ENCODE data around the gene HIVEP2.

HIVEP2 gene

GRCh38 chr6:142816486-142816885, 128.5 kb downstream of the HIVEP2 start:
- no peak for DNase-seq

DNA sequence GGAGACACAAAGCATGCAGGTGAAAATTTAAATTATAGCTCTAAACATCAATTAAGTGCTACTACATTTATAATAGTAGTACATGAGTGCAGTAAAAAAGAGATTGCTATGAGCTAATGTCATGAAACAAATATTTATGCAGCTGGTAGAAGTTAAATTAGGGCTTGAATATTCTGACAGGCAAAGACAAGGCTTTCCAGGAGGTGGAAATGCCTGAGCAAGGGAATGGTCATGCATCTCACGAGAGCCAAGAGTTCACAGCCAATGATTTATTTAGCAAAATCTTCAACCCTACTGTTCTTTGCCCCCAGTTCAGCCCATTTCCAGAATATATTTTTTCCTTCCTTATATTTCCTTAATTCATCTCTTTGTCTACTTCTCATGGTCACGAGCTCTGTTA, 128.9 kb downstream of the HIVEP2 start:
- DNase-seq: peak; percentile 87

DNA sequence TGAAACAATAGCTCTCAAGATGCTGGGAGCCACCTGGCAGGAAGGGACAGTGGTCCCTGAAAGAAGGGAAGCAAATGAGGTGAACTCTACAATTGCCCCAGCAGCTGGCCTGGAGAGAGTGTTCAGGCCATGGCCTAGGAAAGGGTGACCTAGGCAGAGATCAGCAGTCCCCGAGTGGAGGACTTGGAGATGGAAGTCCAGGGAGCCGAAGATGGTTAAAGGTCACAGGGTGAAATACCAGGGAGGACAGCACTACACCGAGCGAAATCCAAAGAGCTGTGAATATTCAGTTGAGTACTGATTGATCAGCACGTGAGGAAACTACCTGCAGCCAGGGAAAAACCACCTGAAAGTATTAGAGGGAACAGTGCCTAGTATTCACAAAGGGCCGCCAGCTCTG, 133.1 kb downstream of the HIVEP2 start:
- no peak for DNase-seq

- DNase-seq: peak; percentile 81
Measured at GRCh38 chr6:142810952-142811514, 133.9 kb downstream of the HIVEP2 start.

DNA sequence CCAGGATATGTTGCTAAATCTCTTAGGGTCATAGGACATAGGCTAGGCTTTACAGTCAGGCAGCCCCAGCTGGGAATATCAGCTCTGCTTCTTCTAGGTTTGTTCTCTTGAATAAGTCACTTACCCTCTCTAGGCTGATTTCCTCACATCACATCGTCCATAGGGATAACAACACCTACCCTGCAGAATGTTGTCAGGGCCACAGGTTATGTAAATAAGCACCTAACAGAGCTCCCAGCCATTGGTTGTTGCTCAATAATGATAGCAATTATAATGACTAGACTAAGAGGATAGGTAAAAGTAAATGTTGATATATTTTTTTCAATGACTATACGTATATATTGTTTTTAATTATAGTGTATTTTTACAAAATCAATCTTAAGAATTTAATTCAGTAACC, 135.0 kb downstream of the HIVEP2 start:
- no peak for DNase-seq

DNA sequence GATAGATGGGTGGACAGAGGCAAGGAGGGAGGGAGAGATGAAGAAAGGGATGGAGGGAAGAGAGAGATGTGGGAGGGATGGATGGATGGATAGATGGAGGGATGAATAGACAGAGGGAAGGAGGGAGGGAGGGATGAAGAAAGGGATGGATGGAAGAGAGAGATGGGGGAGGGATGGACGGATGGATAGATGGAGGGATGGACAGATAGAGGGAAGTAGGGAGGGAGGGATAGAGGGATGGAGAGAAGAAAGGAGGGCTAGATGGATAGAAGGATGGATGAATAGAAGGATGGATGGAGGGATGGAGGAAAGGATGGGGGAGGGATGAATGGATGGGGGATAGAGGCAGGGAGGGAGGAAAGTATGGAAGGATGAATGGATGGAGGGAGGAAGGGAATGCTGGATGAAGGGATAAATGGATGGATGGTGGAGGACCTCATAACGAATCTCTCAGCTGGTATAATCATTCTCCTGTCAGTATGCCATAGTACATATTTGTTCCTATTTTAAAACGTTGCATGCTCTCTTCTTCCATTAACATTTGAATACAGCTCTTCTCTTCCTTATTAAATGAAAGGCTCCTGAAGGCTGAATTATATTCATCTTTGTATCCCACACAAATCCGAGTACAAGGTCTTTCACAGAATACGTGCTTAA, 136.4 kb downstream of the HIVEP2 start:
- no peak for DNase-seq

DNA sequence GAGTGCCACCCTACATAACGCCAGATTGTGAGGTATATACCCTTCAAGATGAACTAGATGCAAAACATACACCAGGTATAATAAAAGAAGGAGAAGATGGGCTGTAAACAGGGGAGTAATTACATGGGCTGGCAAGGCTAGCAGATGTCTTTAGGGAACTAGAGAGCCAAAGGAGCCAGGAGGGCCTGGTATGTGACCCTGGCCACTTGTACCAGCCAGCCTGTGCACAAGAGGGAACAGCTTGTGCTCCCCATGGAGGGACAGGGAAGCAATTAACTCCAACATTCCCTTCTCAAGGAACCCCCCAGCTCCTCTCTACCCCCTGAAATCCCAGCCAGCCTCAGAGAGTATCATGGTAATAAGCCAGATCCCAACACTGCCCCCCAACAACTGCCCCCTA, 139.9 kb downstream of the HIVEP2 start:
- no peak for DNase-seq

DNA sequence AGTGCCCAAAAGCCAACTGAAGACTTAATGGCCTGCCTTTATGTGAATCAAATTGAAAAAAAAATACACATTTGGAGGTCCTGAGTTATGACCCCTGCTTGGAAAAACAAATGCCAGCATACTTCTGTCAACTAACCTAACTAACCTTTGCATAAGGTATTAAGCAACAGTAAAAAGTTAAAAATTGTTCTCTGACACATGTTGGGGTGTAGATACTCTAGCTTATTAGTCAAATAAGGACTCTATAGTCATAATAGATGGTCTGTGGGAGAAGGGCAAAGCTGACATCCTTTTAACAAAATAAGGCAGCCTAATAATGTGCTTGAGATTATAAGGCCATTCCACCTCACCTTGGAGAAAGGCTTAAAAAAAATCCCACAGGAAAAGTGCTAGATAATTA, 140.5 kb downstream of the HIVEP2 start:
- no peak for DNase-seq

DNA sequence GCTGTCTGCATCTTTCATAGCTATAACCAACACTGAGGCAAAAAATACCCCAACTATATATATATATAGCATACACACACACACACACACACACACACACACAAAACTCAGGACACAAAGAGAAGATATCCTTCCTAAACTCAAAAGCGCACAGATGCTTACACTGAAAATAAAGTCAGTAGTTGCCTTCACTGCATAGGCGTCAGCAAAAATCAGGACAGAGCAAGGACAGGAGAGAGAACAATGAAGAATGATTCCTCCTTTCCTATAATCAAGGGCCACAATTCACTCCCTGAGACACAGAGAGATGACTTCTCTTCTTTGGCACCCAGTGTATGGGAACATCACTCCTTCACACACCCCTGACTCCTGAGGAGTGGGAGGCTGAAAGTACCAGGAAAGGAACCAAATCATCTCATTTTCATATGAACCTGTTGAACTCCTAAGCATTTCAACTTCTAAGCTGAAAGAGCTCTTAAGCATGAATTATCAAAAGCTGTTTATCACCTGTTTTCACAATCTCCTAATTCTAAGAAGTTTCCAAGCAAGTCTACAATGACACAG, 141.4 kb downstream of the HIVEP2 start:
- no peak for DNase-seq

- DNase-seq: no peak
Measured at GRCh38 chr6:142803032-142803431, 141.9 kb downstream of the HIVEP2 start.

DNA sequence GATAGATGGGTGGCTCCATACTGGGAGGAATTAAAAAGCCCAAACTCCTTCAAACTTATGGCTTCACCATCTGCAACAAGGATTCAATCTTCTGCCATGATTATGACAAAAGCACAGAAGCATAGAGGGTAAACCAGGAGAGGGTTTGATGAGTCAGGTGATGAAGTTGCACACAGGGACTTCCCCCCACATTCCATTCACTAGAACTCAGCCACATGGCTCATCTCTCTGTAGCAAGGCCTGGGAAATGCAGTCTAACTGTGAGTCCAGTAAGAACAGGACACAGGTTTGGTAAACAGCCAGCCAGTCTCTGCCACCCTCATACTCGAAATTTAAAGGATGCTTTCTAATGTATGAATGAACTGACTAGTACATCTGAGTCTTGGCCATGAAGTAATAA, 142.9 kb downstream of the HIVEP2 start:
- DNase-seq: peak; percentile 97

DNA sequence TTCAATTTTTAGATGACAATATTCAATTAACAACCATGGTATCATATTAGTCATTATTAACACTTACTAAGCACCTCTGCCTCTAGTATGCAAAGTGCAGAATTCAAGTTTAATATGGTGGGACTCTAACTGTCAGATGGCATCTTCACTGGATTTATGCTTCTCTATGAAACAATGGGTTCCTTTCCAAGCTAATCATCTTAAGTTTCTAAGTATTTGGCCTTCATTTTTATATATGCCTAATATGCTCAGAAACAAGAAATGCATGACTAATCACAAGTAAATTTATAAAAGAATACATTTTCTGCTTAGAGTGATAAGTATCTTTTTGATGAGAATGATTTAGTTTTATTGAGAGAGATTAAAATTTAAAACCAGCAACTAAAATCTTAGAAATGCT, 144.7 kb downstream of the HIVEP2 start:
- no peak for DNase-seq

GRCh38 chr6:142799639-142800038, 145.3 kb downstream of the HIVEP2 start:
- DNase-seq: no peak

DNA sequence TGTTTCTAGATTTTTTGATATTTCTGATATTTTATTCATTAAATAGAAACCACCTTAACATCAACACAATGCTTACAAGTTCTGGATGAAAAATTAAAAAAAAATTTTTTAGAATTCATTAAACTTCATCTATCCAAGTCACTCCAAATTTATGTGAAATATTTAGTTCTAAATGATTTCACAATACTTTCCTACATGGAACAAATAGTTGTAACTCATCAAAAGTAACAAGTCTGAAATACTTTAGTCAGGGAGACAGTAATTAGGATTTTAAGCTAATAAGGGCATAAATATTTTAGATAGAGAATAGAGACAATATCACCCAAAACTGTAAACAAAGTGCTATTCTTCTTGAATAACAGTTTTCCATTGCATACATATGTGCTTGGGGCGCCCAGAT, 147.8 kb downstream of the HIVEP2 start:
- DNase-seq: no peak

- DNase-seq: peak; percentile 65
Measured at GRCh38 chr6:142796571-142796970, 148.4 kb downstream of the HIVEP2 start.

DNA sequence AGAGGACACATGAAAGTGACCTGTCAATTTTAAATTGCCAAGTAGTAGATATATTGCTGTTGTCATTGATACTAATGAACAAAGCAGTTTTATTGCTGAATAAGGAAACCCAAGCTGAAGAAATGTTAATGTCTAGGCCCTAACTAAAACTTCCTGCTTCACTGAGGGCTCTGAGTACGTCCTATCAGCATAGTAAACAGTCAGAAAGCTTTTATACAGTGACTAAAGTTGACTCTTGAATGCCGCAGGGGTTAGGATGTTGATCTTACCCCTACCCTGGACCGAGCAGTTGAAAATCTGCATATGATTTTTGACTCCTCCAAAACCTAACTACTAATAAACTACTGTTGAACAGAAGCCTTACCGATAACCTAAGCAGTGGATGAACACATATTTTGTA, 149.0 kb downstream of the HIVEP2 start:
- DNase-seq: no peak

DNA sequence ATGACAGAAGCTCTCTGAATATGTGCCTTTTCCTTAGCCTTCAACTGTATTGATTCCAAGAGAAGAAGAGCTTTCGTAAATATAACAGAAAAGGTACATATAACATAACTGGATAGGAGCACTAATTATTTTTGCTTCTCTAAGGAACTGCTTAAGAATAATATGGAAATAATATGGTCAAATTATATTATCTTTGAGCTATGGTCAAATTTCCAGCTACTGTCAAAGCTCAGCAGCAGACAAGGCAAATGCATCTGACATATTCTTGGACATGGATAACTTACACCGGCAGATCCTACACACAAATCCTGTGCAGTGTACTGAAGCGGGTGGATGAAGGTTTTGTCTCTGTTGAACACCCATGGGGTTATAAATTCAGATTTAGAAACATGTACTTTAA, 150.6 kb downstream of the HIVEP2 start:
- DNase-seq: no peak

- DNase-seq: no peak
Measured at GRCh38 chr6:142790257-142790656, 154.7 kb downstream of the HIVEP2 start.

- DNase-seq: no peak
Measured at GRCh38 chr6:142787422-142787821, 157.6 kb downstream of the HIVEP2 start.

GRCh38 chr6:142786476-142786875, 158.5 kb downstream of the HIVEP2 start:
- peak; percentile 21 for DNase-seq

- DNase-seq: no peak
Measured at GRCh38 chr6:142784344-142784743, 160.6 kb downstream of the HIVEP2 start.

DNA sequence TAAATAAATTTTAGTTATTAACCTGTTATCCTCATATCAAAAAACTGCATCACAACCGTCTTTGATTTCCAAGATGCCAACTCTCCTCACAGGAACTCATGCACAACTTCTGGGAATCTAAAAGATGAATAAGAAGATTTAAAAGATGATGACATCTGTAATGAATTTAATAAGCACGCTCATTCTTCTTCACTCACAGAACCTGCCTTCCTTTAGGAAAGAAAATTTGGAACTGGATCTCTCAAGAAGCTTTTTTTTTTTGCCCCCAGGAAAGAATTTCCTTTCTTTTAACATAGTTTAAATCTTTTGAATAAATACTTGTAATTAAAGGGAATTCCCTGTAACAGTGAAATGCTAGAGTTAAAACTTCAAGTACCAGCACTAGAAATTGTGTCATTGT, 161.5 kb downstream of the HIVEP2 start:
- peak; percentile 65 for DNase-seq

DNA sequence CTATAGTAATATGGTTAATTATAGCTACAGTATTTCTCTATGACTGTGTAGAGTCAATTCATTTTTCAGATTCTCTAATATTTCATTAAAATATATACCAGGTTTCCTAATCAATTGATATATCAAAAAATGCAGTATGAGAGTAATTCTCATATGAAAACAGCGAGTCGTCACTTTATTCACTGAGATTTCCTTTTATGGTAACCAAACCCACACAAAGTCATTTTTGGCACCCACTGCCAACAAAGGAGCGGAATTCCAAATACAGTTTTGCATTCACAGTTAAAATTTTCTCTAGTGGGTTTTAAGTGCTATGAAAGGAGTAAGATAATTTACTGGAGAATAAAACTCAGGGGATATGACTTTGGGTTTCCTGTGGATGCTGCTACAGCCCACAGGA, 163.8 kb downstream of the HIVEP2 start:
- peak; percentile 52 for DNase-seq

GRCh38 chr6:142773859-142774648, 170.9 kb downstream of the HIVEP2 start:
- DNase-seq: no peak

All from fibroblast of skin of scalp (primary cell).